Measurements from ENCODE around the gene TMPRSS9. TPM values are rescaled to one million over a fixed set of nuclear protein-coding genes. Genes with fewer than 3 reads are reported as not detected.

Gene TMPRSS9
- total and polyA plus RNA-seq, 2 experiments from 2014 or later, result not detected

DNA sequence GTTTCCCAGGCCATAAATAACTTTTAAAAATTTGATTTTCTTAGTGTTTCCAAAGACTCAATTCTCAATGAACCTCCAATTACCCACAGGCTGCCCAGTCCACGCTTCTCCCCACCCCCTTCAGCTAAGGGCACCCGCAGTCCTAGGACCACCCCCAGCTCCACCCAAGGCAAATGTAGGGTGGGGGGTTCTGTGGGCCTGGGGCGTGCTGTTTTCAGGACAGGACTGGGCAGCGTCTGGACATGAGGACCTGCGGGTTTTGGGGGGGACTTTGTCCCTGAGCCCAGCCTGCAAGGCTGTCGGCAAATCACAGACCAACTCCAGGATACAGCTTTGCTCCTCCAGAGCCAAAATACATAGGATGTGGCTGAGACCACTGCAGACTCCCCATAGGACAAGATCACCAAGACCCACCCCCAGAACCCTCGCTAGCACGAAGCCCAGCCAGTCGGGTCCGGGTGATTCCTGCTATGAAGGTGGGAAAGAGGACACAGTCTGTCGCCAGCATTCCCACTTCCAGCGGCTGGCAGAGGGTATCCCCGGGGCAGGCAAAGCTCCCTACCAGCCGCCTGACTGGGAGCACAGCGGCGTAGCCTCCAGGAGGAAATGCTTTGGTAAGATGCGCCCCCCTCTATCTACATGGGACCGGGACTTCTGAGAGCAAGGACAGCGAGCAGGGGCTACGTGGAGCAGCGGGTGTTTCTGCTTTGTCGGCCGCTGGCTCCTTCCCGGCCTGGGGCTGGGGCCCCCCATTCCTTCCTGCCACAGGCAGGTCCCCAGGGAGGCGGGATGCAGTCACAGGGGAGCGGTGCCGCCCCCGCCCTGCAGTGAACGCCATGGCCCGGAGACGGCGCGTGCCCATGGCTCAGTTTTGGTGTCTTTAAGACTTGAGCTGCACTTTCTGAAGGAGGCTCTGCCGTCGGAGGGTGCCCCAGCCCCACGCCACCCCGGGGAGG is 69.0 kb downstream of the TMPRSS9 start:
- H3K27me3 ChIP-seq, result no peaks in the 10 kb centered on the region
- H3K36me3 ChIP-seq, result peaks cover 14% of the 10 kb centered on the region
- TF ChIP-seq, protein P1, sequence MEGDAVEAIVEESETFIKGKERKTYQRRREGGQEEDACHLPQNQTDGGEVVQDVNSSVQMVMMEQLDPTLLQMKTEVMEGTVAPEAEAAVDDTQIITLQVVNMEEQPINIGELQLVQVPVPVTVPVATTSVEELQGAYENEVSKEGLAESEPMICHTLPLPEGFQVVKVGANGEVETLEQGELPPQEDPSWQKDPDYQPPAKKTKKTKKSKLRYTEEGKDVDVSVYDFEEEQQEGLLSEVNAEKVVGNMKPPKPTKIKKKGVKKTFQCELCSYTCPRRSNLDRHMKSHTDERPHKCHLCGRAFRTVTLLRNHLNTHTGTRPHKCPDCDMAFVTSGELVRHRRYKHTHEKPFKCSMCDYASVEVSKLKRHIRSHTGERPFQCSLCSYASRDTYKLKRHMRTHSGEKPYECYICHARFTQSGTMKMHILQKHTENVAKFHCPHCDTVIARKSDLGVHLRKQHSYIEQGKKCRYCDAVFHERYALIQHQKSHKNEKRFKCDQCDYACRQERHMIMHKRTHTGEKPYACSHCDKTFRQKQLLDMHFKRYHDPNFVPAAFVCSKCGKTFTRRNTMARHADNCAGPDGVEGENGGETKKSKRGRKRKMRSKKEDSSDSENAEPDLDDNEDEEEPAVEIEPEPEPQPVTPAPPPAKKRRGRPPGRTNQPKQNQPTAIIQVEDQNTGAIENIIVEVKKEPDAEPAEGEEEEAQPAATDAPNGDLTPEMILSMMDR (IDR thresholded peaks at IDR 0.05; ENCODE audit: low read depth, low read length), result no peak
- DNase-seq (ENCODE audit: low read depth in 1 of 2, low spot score in 1 of 2), result no peak
- no peak overlapping the region for H3K4me3 ChIP-seq
- H3K4me1 ChIP-seq (ENCODE audit: low read depth), result peaks cover 8% of the 10 kb centered on the region
- H3K9me3 ChIP-seq (ENCODE audit: low read depth), result no peaks in the 10 kb centered on the region
- no peak overlapping the region for H3K27ac ChIP-seq

DNA sequence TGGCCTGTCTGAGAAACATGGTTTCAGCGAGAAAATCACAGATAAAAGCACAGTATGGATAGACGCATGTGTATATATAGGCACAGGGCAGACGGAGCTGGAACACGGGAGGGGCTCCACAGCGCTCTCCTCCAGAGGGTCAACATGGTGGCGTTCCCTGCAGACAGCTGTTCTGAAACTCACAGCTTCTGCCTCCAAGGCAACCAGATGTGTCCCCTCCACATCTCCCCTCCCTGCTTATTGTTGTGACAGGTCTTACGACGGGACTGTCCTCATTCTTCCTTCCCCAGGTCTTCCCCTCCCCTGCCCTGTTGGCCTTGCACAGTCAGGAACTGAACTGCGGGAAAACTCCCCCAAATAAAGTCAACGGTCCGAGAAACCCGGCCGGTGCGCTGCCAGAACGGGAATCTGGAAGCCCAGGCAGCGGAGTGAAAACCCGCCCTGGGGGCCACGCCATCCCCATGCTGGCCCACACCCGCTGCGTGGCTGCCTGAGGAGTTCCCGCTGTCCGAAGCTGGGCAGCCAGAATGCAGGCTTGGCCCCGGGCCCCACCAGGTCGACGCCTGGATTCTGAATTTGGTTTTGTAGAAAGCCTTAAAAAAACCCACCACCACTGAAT is 70.0 kb downstream of the TMPRSS9 start:
- no peak overlapping the region for H3K27ac ChIP-seq
- no peaks in the 10 kb centered on the region for H3K9me3 ChIP-seq (ENCODE audit: low read depth)
- TF ChIP-seq, protein P1 (IDR thresholded peaks at IDR 0.05; ENCODE audit: low read depth, low read length), result no peak
- peaks cover 8% of the 10 kb centered on the region for H3K4me1 ChIP-seq (ENCODE audit: low read depth)
- peaks cover 21% of the 10 kb centered on the region for H3K36me3 ChIP-seq
- DNase-seq (ENCODE audit: low read depth in 1 of 2, low spot score in 1 of 2), result no peak
- no peak overlapping the region for H3K4me3 ChIP-seq
- no peaks in the 10 kb centered on the region for H3K27me3 ChIP-seq

GRCh38 chr19:2431318-2432055 is 71.4 kb downstream of the TMPRSS9 start:
- TF ChIP-seq, protein P1 (IDR thresholded peaks at IDR 0.05; ENCODE audit: low read depth, low read length), result no peak
- H3K27ac ChIP-seq, result no peak overlapping the region
- H3K36me3 ChIP-seq, result peaks cover 21% of the 10 kb centered on the region
- H3K9me3 ChIP-seq (ENCODE audit: low read depth), result no peaks in the 10 kb centered on the region
- no peak for DNase-seq (ENCODE audit: low read depth in 1 of 2, low spot score in 1 of 2)
- no peak overlapping the region for H3K4me3 ChIP-seq
- peaks cover 4% of the 10 kb centered on the region for H3K4me1 ChIP-seq (ENCODE audit: low read depth)
- no peaks in the 10 kb centered on the region for H3K27me3 ChIP-seq

DNA sequence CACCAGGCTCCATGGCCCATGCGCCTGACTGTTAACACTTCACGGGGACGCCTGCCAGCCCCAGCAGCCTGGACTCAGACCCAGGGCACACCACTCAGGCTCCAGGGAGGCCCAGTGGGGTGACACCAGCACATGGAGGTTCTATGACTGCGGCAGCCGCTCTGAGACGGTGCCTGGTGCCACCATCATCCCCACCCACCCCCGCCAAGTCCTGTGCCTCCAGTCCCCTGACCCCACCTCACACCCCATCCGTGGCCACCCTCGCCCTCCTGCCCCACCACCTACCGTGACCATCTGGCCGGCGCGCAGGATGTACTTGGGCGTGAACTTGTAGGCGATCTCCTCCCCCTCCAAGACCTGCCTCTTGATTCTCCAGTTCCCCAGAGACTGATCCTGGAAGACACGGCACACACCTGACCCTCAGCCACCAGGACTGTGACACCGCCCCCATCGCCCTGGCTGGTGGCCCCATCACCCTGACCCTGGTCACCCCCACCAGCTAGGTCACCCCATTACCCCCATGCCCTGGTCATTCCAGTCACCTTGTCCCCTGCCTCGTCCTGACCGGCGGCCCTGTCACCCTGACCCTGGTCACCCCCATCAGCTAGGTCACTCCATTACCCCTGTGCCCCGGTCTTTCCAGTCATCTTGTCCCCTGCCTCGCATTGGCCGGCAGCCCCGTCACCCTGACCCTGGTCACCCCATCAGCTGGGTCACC is 72.2 kb downstream of the TMPRSS9 start:
- Histone ChIP-seq H3K27ac (no peak overlapping the region), H3K36me3 (peaks cover 23% of the 10 kb centered on the region), H3K4me3 (no peak overlapping the region), H3K9me3 (ENCODE audit: low read depth) (no peaks in the 10 kb centered on the region), H3K4me1 (ENCODE audit: low read depth) (no peaks in the 10 kb centered on the region), H3K27me3 (no peaks in the 10 kb centered on the region)
- TF ChIP-seq, protein P1 (IDR thresholded peaks at IDR 0.05; ENCODE audit: low read depth, low read length), result no peak
- DNase-seq (ENCODE audit: low read depth in 1 of 2, low spot score in 1 of 2), result no peak

- Histone ChIP-seq H3K9me3 (ENCODE audit: low read depth) (no peaks in the 10 kb centered on the region), H3K4me3 (no peak overlapping the region), H3K4me1 (ENCODE audit: low read depth) (no peaks in the 10 kb centered on the region), H3K27me3 (no peaks in the 10 kb centered on the region), H3K27ac (no peak overlapping the region), H3K36me3 (peaks cover 27% of the 10 kb centered on the region)
- DNase-seq (ENCODE audit: low read depth in 1 of 2, low spot score in 1 of 2), result no peak
- TF ChIP-seq, protein P1 (IDR thresholded peaks at IDR 0.05; ENCODE audit: low read depth, low read length), result no peak
Observed at GRCh38 chr19:2433854-2434253, 73.8 kb downstream of the TMPRSS9 start.

Measured in cardiac muscle cell (in vitro differentiated cells and primary cell).